T-helper 1 cell treated with Interleukin-12 subunit alpha and Interleukin-12 subunit beta and Interleukin-4 antibody, amounts not matched to agents 30 μg/mL and 1 μg/mL, for 36 hours (primary cell): Measurements from ENCODE around the gene PDZRN4.
"Not testable (repeated sequence)": the region's sequence is repeated elsewhere in the genome, so short reads cannot be mapped to it uniquely, and the experiment has no call there.

Source experiments
- H3K27ac Mint-ChIP-seq: one replicate; pipeline ENCODE4 v1.8.0; 2021; ENCODE audit warnings: mild to moderate bottlenecking, mixed read lengths
- H3K27me3 Mint-ChIP-seq: one replicate; pipeline ENCODE4 v1.8.0; 2021; ENCODE audit warnings: low read depth, mixed read lengths
- H3K36me3 Mint-ChIP-seq: one replicate; pipeline ENCODE4 v1.8.0; 2021; ENCODE audit warnings: low read depth, mixed read lengths
- H3K4me1 Mint-ChIP-seq: one replicate; pipeline ENCODE4 v1.8.0; 2021; ENCODE audit warnings: low read depth, mixed read lengths
- H3K4me3 Mint-ChIP-seq: one replicate; pipeline ENCODE4 v1.8.0; 2021; ENCODE audit warnings: mild to moderate bottlenecking, moderate library complexity, mixed read lengths
- H3K9me3 Mint-ChIP-seq: one replicate; pipeline ENCODE4 v1.8.0; 2021; ENCODE audit warnings: mixed read lengths

PDZRN4 gene

GRCh38 chr12:41285470-41285869 is 97.3 kb downstream of the PDZRN4 start:
- H3K27ac Mint-ChIP-seq, H3K27me3 Mint-ChIP-seq, H3K9me3 Mint-ChIP-seq, H3K36me3 Mint-ChIP-seq, H3K4me1 Mint-ChIP-seq, H3K4me3 Mint-ChIP-seq: not testable (repeated sequence)

- Mint-ChIP-seq H3K27me3 (no peaks in the 10 kb centered on the region), H3K4me3 (no peak overlapping the region), H3K27ac (no peak overlapping the region), H3K9me3 (no peaks in the 10 kb centered on the region), H3K36me3 (no peaks in the 10 kb centered on the region), H3K4me1 (no peaks in the 10 kb centered on the region)
Observed at GRCh38 chr12:41286426-41286825, 98.3 kb downstream of the PDZRN4 start.

DNA sequence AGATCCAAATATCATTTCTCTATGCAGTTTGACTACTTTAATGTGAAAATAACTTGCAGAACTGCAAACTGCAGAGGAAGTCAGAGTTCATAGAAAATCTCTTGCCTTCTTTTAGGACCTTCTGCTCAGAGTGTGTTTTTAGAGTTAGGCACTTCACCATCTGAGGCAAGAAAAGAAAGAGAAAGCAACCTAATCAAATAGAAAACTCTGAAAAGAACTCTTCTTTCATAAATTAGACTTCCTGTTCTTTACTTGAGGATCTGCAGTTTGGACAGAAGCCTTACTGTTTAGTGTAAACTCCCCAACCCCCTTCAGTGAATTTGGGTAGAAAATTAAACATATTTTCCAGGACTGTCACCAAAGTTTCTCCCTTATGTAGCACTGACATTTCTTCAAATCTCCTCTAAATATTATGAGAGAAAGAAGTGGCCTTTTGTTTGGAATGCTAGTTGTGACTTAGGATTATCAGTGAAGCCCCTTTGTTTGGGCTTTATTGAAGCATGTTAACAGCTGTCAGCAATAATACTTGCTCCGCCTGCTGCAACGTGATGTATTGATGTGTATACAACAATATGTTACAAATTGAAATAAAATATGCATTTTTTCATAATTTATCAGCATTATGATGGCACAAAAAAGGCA is 99.5 kb downstream of the PDZRN4 start:
- Mint-ChIP-seq H3K36me3 (no peaks in the 10 kb centered on the region), H3K9me3 (no peaks in the 10 kb centered on the region), H3K27me3 (no peaks in the 10 kb centered on the region), H3K4me3 (no peak overlapping the region), H3K27ac (no peak overlapping the region), H3K4me1 (no peaks in the 10 kb centered on the region)

DNA sequence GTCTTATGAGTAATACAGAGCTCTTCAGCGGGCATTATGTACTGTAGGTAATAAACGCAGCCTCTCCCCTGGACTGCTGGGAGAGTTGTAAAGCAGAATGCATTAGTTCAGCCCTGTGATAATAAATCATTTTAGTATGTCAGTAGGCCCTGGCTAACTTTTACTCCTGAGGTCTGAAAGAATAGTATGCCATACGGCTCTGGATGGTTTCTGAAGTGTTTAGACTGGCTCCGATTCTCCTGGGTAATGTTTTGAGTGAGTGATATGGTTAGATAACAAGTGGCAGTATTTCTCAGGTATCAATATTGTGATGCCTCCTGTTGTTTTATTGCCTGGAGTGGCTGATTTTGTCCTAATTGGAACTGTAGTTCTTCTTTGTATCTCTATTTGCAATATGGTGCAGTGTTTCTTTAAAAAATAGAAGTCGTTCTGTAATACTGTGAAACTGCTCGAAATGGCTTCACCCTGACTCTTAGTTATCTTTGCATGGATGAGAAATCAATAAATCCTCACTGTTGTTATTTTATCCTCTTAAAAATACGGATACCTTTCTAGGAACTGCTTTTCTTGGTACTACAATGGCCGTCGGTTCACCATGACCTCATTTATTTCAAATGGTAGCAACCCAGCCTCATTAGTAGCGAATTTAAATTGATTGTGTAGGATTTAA is 100.2 kb downstream of the PDZRN4 start:
- no peak overlapping the region for H3K27ac Mint-ChIP-seq
- no peaks in the 10 kb centered on the region for H3K4me1 Mint-ChIP-seq

DNA sequence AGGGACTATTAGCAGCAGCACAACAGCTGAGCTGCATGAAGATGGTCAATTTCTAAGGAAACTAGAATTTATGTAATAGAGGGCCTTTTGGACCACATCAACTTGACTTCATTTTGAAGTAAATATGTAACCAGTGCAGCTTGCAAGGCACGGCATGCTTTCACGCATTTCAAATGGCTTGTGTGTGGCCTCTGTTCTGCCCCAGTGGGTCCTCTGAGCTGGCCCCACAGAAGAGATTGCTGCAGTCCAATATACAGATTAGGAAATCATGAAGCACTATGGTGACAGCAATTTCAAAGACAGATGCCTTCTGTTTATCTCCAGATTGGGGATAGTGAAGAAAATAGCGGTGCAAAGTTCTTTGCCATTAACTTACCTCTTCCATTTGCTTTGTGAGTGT is 101.4 kb downstream of the PDZRN4 start:
- Mint-ChIP-seq H3K4me3 (no peak overlapping the region), H3K9me3 (no peaks in the 10 kb centered on the region), H3K27me3 (no peaks in the 10 kb centered on the region), H3K36me3 (no peaks in the 10 kb centered on the region), H3K27ac (no peak overlapping the region), H3K4me1 (no peaks in the 10 kb centered on the region)

More for the DNA sequence above, 100.2 kb downstream of the PDZRN4 start:
- H3K27me3 Mint-ChIP-seq: no peaks in the 10 kb centered on the region
- no peaks in the 10 kb centered on the region for H3K36me3 Mint-ChIP-seq
- H3K9me3 Mint-ChIP-seq: no peaks in the 10 kb centered on the region
- no peak overlapping the region for H3K4me3 Mint-ChIP-seq

DNA sequence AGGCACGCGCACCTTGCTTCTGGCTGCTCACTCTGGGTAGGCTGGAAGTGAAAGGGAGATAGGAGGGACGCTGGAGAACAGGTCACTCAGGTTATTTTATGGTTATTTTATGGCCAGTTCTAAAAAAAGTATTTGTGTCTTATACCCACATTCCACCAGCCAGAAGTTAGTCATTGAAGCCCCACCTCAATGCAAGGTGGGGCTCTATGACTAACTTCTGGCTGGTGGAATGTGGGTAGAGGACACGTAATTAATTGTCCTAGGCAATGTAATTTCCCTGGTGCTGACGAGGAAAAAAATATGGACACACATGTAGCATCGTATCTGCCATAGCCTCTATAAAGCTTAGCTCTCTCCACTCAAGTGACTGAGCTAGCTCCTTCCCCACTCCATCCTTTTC is 104.9 kb downstream of the PDZRN4 start:
- Mint-ChIP-seq H3K27ac (no peak overlapping the region), H3K4me1 (no peaks in the 10 kb centered on the region), H3K27me3 (no peaks in the 10 kb centered on the region), H3K4me3 (no peak overlapping the region), H3K9me3 (no peaks in the 10 kb centered on the region), H3K36me3 (no peaks in the 10 kb centered on the region)

DNA sequence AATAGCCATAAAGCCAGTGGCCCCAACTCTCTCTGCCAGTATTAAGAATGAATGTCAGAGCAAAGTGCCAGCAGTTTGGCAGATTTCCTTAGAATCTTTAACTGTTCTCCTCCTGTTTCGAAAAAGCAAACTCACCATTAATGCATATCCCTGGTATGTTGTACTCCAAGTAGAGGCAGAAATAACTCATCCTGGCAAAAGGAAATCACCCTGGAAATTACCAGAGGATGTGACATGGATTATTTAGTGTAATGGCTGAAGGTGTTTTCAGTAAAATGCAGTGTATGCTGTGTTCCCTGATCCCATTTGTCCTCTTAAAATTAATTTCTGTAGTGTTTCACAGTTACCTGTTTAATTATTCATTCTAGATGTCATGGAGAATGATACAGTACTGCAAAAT is 105.3 kb downstream of the PDZRN4 start:
- H3K4me3 Mint-ChIP-seq: no peak overlapping the region
- H3K36me3 Mint-ChIP-seq: no peaks in the 10 kb centered on the region
- no peaks in the 10 kb centered on the region for H3K9me3 Mint-ChIP-seq
- no peaks in the 10 kb centered on the region for H3K4me1 Mint-ChIP-seq
- no peak overlapping the region for H3K27ac Mint-ChIP-seq
- no peaks in the 10 kb centered on the region for H3K27me3 Mint-ChIP-seq

- Mint-ChIP-seq H3K27ac (no peak overlapping the region), H3K4me1 (no peaks in the 10 kb centered on the region), H3K36me3 (no peaks in the 10 kb centered on the region), H3K9me3 (no peaks in the 10 kb centered on the region), H3K4me3 (no peak overlapping the region), H3K27me3 (no peaks in the 10 kb centered on the region)
Observed at GRCh38 chr12:41302979-41303403, 114.9 kb downstream of the PDZRN4 start.

DNA sequence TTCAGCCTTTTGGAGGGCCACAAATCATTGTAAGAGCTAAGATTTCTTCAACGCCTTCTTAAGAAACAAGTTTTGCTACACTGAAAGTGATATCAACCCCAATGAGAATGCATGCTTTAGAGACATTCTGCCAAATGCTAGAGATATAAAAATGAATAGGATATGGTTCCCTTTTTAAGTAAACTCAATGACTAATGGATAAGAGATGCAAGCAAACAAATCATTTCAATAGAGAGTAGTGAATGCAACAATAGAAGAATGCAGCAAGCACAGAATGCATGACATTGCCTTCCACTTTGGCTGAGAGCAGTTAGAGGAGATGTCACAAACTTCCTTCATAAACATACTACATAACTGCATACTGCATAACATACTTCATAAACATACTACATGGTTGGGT is 116.4 kb downstream of the PDZRN4 start:
- H3K36me3 Mint-ChIP-seq: no peaks in the 10 kb centered on the region
- no peaks in the 10 kb centered on the region for H3K27me3 Mint-ChIP-seq
- no peaks in the 10 kb centered on the region for H3K9me3 Mint-ChIP-seq
- H3K4me1 Mint-ChIP-seq: no peaks in the 10 kb centered on the region
- no peak overlapping the region for H3K27ac Mint-ChIP-seq
- no peak overlapping the region for H3K4me3 Mint-ChIP-seq

DNA sequence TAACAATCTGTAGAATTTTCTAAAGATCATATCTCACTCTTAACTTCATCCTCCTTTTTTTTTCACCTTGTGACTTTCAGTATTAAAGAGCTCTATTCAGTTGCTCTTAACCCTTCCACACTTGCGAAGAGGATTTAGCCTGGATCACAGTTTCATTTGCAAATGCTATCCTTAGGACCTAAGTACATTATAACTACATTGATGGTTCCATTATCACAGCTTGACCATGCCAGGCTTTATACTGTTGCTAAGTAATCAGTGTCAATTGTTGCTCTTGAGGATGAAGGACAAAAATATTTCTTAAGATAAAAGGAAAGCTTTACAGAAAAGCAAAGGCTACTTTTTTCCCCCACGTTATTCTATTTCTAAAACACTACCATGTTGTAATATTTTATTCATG is 122.2 kb downstream of the PDZRN4 start:
- Mint-ChIP-seq H3K4me1 (no peaks in the 10 kb centered on the region), H3K4me3 (no peak overlapping the region), H3K9me3 (no peaks in the 10 kb centered on the region), H3K27me3 (no peaks in the 10 kb centered on the region), H3K27ac (no peak overlapping the region), H3K36me3 (no peaks in the 10 kb centered on the region)

- no peak overlapping the region for H3K4me3 Mint-ChIP-seq
- no peaks in the 10 kb centered on the region for H3K9me3 Mint-ChIP-seq
- H3K27me3 Mint-ChIP-seq: no peaks in the 10 kb centered on the region
- no peaks in the 10 kb centered on the region for H3K4me1 Mint-ChIP-seq
- no peaks in the 10 kb centered on the region for H3K36me3 Mint-ChIP-seq
- no peak overlapping the region for H3K27ac Mint-ChIP-seq
Observed at GRCh38 chr12:41311883-41312282, 123.8 kb downstream of the PDZRN4 start.

DNA sequence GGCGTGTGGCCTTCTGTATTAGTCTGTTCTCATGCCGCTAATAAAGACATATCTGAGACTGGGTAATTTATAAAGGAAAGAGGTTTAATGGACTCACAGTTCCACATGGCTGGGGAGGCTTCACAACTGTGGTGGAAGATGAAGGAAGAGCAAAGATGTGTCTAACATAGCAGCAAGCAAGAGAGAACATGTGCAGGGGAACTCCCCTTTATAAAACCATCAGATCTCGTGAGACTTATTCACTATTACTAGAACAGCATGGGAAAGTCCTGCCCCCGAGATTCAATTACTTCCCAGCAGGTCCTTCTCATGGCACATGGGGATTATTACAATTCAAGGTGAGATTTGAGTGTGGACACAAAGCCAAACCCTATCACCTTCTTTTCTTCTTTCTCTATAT is 124.3 kb downstream of the PDZRN4 start:
- not testable (repeated sequence) for H3K4me3 Mint-ChIP-seq, H3K27me3 Mint-ChIP-seq, H3K36me3 Mint-ChIP-seq, H3K9me3 Mint-ChIP-seq, H3K4me1 Mint-ChIP-seq, H3K27ac Mint-ChIP-seq

GRCh38 chr12:41325336-41325735 is 137.2 kb downstream of the PDZRN4 start:
- Mint-ChIP-seq H3K4me1 (no peaks in the 10 kb centered on the region), H3K27ac (no peak overlapping the region), H3K27me3 (no peaks in the 10 kb centered on the region), H3K9me3 (no peaks in the 10 kb centered on the region), H3K4me3 (no peak overlapping the region), H3K36me3 (no peaks in the 10 kb centered on the region)

DNA sequence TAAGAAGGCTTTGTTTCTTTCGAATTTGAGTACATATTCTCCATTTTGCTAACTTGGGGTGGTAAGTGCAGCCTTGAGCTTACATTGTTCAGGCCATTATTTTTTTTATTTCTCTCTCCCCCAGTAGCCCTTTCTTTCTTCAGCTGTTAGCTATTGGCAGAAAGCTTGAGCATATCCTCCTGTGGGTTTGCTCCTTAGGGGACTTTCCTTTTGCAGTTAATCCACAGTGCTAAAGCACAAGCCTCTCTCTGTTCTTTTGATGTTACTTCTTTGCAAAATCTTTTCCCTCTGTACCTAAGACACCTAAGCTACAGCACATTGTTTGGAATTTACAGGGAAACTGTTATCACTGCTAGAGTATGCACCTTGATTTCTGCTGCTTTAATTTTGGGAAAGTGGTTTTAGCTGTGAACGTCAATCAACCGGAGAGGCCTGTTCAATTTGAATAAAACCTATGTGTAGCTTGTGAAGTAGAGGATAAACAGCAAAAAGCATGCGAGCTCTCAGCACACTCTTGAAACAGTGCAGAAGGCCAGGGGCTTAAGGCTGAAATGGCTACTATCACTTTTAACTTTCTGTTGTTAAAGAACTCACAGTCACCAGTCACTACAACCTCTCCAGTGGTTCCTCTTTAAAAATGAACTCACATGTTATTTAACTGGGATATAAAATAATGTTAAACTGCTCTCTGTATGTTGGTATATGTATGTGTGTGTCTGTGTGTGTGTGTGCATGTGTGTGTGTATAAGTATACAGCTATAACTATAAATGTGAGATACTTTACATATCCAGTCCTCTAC is 139.2 kb downstream of the PDZRN4 start:
- H3K36me3 Mint-ChIP-seq: no peaks in the 10 kb centered on the region
- no peak overlapping the region for H3K4me3 Mint-ChIP-seq
- H3K4me1 Mint-ChIP-seq: no peaks in the 10 kb centered on the region
- H3K27ac Mint-ChIP-seq: no peak overlapping the region
- no peaks in the 10 kb centered on the region for H3K9me3 Mint-ChIP-seq
- H3K27me3 Mint-ChIP-seq: no peaks in the 10 kb centered on the region

- Mint-ChIP-seq H3K27ac (no peak overlapping the region), H3K4me1 (no peaks in the 10 kb centered on the region), H3K27me3 (no peaks in the 10 kb centered on the region), H3K9me3 (no peaks in the 10 kb centered on the region), H3K36me3 (no peaks in the 10 kb centered on the region), H3K4me3 (no peak overlapping the region)
Observed at GRCh38 chr12:41333974-41334373, 145.9 kb downstream of the PDZRN4 start.
